H1 (cell line): ENCODE results near the gene ATXN7. TPM values are rescaled to one million over a fixed set of nuclear protein-coding genes. Genes with fewer than 3 reads are reported as not detected.

ENCODE experiments used
- MAX ChIP-seq: IDR thresholded peaks from 2 replicates; pipeline ENCODE4 v1.6.1; 2012; ENCODE audit warnings: inconsistent platforms
- SIX5 ChIP-seq: IDR thresholded peaks from 2 replicates; pipeline ENCODE4 v1.6.1; 2011; ENCODE audit warnings: mild to moderate bottlenecking, low read depth, low read length
- polyA plus RNA-seq, 7 experiments: library from polyadenylated mRNA; depleted of rRNA in 3 of 7; stranded (reverse) in 5 of 7; unstranded in 2 of 7; fragments of >200 nt in 5 of 7; fragments of 200-250 nt in 2 of 7; gene quantifications; 1 replicate in 5 of 7; 2 replicates in 1 of 7; 4 replicates in 1 of 7; pipeline versions ENCODE4 v1.2.1 to v1.2.3, GENCODE V29; 2011 to 2013; ENCODE audit warnings: missing spikeins in 2 of 7, mixed read lengths in 2 of 7
- total RNA-seq: library from RNA; stranded (reverse); fragmentation: NEBNext Ultra II Directional; extraction: Animal tissue kit (Norgen Biotek cat#: 25700); gene quantifications from 2 replicates; pipeline ENCODE4 v1.2.1, GENCODE V29; 2021

The ATXN7 gene
- total and polyA plus RNA-seq, 2 of the 8 experiments (the other 6 are each of a cell fraction or from before 2014, with no cell fraction given) = 15.5 to 16.8 TPM

GRCh38 chr3:63946753-63947152 lies 83.1 kb downstream of the ATXN7 start (continued):
- TF ChIP-seq MAX (no peak), SIX5 (no peak)
- TF ChIP-seq, all 59 proteins: peak for 0
